ENCODE measurements around the gene NOTCH1. TPM values are rescaled to one million over a fixed set of nuclear protein-coding genes. Genes with fewer than 3 reads are reported as not detected.

Gene NOTCH1
- total and polyA plus RNA-seq, 2 of the 4 experiments (the other 2 are of a cell fraction), result 1.8 to 6.0 TPM

DNA sequence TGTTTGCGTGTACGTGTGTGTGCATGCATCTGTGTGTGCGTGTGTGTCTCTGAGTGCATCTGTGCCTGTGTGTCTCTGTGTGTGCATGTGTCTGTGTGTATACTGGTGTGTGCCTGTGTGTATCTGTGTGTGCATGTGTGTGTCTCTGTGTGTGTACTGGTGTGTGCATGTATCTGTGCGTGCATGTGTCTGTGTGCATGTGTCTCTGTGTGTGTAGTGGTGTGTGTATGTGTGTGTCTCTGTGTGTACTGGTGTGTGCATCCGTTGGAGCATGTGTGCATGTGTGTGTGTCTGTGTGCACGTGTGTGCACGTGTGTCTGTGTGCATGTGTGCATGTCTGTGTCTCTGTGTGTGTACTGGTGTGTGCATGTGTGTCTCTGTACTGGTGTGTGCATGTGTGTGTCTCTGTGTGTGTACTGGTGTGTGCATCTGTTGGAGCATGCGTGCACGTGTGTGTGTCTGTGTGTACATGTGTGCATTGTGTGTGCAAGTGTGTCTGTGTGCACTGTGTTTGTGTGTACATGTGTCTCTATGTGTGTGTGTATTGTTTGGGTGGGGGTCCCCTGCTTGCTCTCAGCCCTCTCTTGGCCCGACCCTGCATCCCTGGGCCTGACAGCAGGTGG, 23.8 kb upstream of the NOTCH1 start:
- peak overlapping the region; percentile 88; the same call in 1 of the 2 replicates for H2AK5ac ChIP-seq (ENCODE audit: low read depth, low read length)
- H3K23ac ChIP-seq (ENCODE audit: low read depth, low read length), result no peak overlapping the region
- H3K56ac ChIP-seq (ENCODE audit: extremely low read depth, insufficient read depth, low read length), result no peak overlapping the region
- TF ChIP-seq CHD1 (IDR thresholded peaks at IDR 0.05; ENCODE audit: low read depth, low read length) (no peak), MAZ (IDR thresholded peaks at IDR 0.05; ENCODE audit: borderline replicate concordance, low read depth, low read length) (no peak), POLR2A (IDR thresholded peaks at IDR 0.05; ENCODE audit: low read depth, low read length) (no peak), FOS (IDR thresholded peaks at IDR 0.05; ENCODE audit: low read depth, low read length) (no peak)
- H2BK120ac ChIP-seq (ENCODE audit: low read depth, low read length), result peak overlapping the region; percentile 74
- H3K4me3 ChIP-seq (ENCODE audit: insufficient read depth, low read depth, low read length), result no peak overlapping the region
- no peak for DNase-seq
- no peaks in the 10 kb centered on the region for H3K36me3 ChIP-seq (ENCODE audit: control insufficient read depth, insufficient read depth, low read length)
- H2AK9ac ChIP-seq (replicated peaks; ENCODE audit: low read depth, low read length, poor library complexity), result no peak overlapping the region
- peak overlapping the region; percentile 59 for H2AFZ ChIP-seq (replicated peaks; ENCODE audit: low read length, poor library complexity)
- POLR2A ChIA-PET (ENCODE audit: unreplicated experiment), result no interaction called here
- H4K5ac ChIP-seq (ENCODE audit: low read depth, low read length), result no peak overlapping the region
- ATAC-seq (ENCODE audit: low read depth), result no peak
- in situ Hi-C loops (cut with MboI; ENCODE audit: low sequenced_read_pairs) (no loop called here), dilution Hi-C loops (cut with HindIII; ENCODE audit: low sequenced_read_pairs, unreplicated experiment) (no loop called here), intact Hi-C loops (cut with micrococcal nuclease) (no loop called here)
- H3K4ac ChIP-seq (ENCODE audit: low read depth, low read length), result peak overlapping the region; percentile 40
- no peak overlapping the region for H2BK15ac ChIP-seq (ENCODE audit: low read depth, low read length)
- no peaks in the 10 kb centered on the region for H3K27me3 ChIP-seq (ENCODE audit: control insufficient read depth, insufficient read depth, low read length)
- no peak overlapping the region; a peak in 1 of 4 replicates for H4K8ac ChIP-seq (ENCODE audit: low read depth in 2 of 2, low read length in 2 of 2)
- H3K18ac ChIP-seq (ENCODE audit: low read depth, low read length), result no peak overlapping the region
- H2BK20ac ChIP-seq (ENCODE audit: low read depth, low read length), result no peak overlapping the region
- peaks cover 35% of the 10 kb centered on the region for H3K9me1 ChIP-seq (ENCODE audit: insufficient read depth, low read length)
- H4K91ac ChIP-seq (ENCODE audit: insufficient read depth, low read depth, low read length), result peak overlapping the region; percentile 36; the same call in 1 of the 2 replicates
- H2BK5ac ChIP-seq (ENCODE audit: low read depth, low read length, poor library complexity, severe bottlenecking), result peak overlapping the region; percentile 19
- H4K20me1 ChIP-seq (ENCODE audit: insufficient read depth, low read length), result no peaks in the 10 kb centered on the region
- no peaks in the 10 kb centered on the region for H3K9me3 ChIP-seq (ENCODE audit: control insufficient read depth, insufficient read depth, low read length)
- WGBS, 2 experiments (ENCODE audit: extremely low coverage in 2 of 2, insufficient read length in 1 of 2), result 96% methylated on average over 8 of the region's 10 CpGs; no CpG with 5 or more reads in 1 of the 2 experiments
- no peak overlapping the region for H3K4me2 ChIP-seq (ENCODE audit: low read depth, low read length)
- peaks cover 0 to 10% of the 10 kb centered on the region in 2 experiments; a peak in 1 of 4 replicates for H3K79me1 ChIP-seq (ENCODE audit: low read depth in 1 of 2, low read length in 2 of 2)
- CTCF ChIA-PET, result no interaction called here
- H3K27ac ChIP-seq (ENCODE audit: insufficient read depth, low read length), result no peak overlapping the region
- peaks cover 38% of the 10 kb centered on the region for H3K4me1 ChIP-seq (ENCODE audit: control insufficient read depth, insufficient read depth, low read length)
- peak overlapping the region; percentile 29; the same call in 1 of the 2 replicates for H3K14ac ChIP-seq (replicated peaks; ENCODE audit: low read depth, low read length)
- BruUV-seq (replicated peaks), result no TSS peak
- no peak overlapping the region for H3K9ac ChIP-seq (ENCODE audit: low read depth, low read length)

All from IMR-90 (cell line).